CD8-positive, alpha-beta memory T cell (primary cell): ENCODE results near the gene ASAP2. TPM values are rescaled to one million over a fixed set of nuclear protein-coding genes. Genes with fewer than 3 reads are reported as not detected.
"Not testable (repeated sequence)": the region's sequence is repeated elsewhere in the genome, so short reads cannot be mapped to it uniquely, and the experiment has no call there.

Source experiments
- CTCF ChIA-PET: fragments of 350-600 bp; sonication (Branson Sonifier 250); formaldehyde crosslinking; loops from one replicate; lab custom pipeline; 2021; ENCODE audit warnings: antibody characterized with exemption; lab: Charles Lee
- POLR2A ChIA-PET: fragments of 350-600 bp; sonication (Branson Sonifier 250); formaldehyde crosslinking; loops from one replicate; lab custom pipeline; 2021; ENCODE audit warnings: antibody characterized with exemption; lab: Charles Lee
- DNase-seq, 5 donors: peaks; one replicate each; pipeline versions ENCODE4 v3.0.0 to v3.0.0-alpha.2; 2020 to 2022; ENCODE audit warnings: mixed read lengths in 1 of 5
- H3K27ac ChIP-seq: one replicate; pipeline ENCODE4 v1.7.0; 2013; ENCODE audit warnings: low read depth, mild to moderate bottlenecking, low read length, moderate library complexity
- H3K27me3 ChIP-seq: 2 replicates; pipeline ENCODE4 v1.7.0; 2013; ENCODE audit warnings: low read length, mild to moderate bottlenecking; ENCODE audit not compliant: insufficient read depth, poor library complexity, severe bottlenecking
- H3K36me3 ChIP-seq: 2 replicates; pipeline ENCODE4 v1.7.0; 2013; ENCODE audit warnings: mild to moderate bottlenecking, low read length, moderate library complexity; ENCODE audit not compliant: insufficient read depth
- H3K4me1 ChIP-seq: 2 replicates; pipeline ENCODE4 v1.7.0; 2013; ENCODE audit warnings: mild to moderate bottlenecking, low read length, moderate library complexity; ENCODE audit not compliant: insufficient read depth
- H3K4me3 ChIP-seq: 2 replicates; pipeline ENCODE4 v1.7.0; 2013; ENCODE audit warnings: mild to moderate bottlenecking, low read length
- H3K9me3 ChIP-seq: 2 replicates; pipeline ENCODE4 v1.7.0; 2013; ENCODE audit warnings: mild to moderate bottlenecking, low read length
- H3K27ac Mint-ChIP-seq, 8 donors: one replicate each; pipeline ENCODE4 v1.8.0; 2020 to 2021; ENCODE audit warnings: mixed read lengths in 8 of 8, mild to moderate bottlenecking in 6 of 8, inconsistent platforms in 3 of 8, moderate library complexity in 3 of 8
- H3K27me3 Mint-ChIP-seq, 2 donors: one replicate each; pipeline ENCODE4 v1.8.0; 2020 to 2021; ENCODE audit warnings: mixed read lengths in 2 of 2, mild to moderate bottlenecking in 1 of 2, moderate library complexity in 1 of 2
- H3K36me3 Mint-ChIP-seq, 3 donors: one replicate each; pipeline ENCODE4 v1.8.0; 2020 to 2021; ENCODE audit warnings: mixed read lengths in 3 of 3, inconsistent platforms in 1 of 3, mild to moderate bottlenecking in 1 of 3
- H3K4me1 Mint-ChIP-seq, 3 donors: one replicate each; pipeline ENCODE4 v1.8.0; 2020 to 2021; ENCODE audit warnings: mixed read lengths in 3 of 3, inconsistent platforms in 1 of 3, mild to moderate bottlenecking in 1 of 3
- H3K4me3 Mint-ChIP-seq, 7 donors: one replicate each; pipeline ENCODE4 v1.8.0; 2020 to 2021; ENCODE audit warnings: mixed read lengths in 7 of 7, mild to moderate bottlenecking in 6 of 7, moderate library complexity in 4 of 7, inconsistent platforms in 2 of 7
- H3K9me3 Mint-ChIP-seq, 5 donors: one replicate each; pipeline ENCODE4 v1.8.0; 2020 to 2022; ENCODE audit warnings: mixed read lengths in 5 of 5, mild to moderate bottlenecking in 3 of 5, moderate library complexity in 2 of 5, inconsistent platforms in 1 of 5
- polyA plus RNA-seq: library from polyadenylated mRNA; unstranded; fragments of 300-500 nt; fragmentation: Illumina TruSeq; gene quantifications from one replicate; pipeline ENCODE4 v1.2.3, GENCODE V29; 2021
- total RNA-seq, 2 experiments: library from RNA; stranded (reverse); gene quantifications; one replicate each; pipeline ENCODE4 v1.2.3, GENCODE V29; 2021

Gene ASAP2
- total and polyA plus RNA-seq, 3 experiments from 2014 or later, result 0.15 to 0.38 TPM; not detected in 1

DNA sequence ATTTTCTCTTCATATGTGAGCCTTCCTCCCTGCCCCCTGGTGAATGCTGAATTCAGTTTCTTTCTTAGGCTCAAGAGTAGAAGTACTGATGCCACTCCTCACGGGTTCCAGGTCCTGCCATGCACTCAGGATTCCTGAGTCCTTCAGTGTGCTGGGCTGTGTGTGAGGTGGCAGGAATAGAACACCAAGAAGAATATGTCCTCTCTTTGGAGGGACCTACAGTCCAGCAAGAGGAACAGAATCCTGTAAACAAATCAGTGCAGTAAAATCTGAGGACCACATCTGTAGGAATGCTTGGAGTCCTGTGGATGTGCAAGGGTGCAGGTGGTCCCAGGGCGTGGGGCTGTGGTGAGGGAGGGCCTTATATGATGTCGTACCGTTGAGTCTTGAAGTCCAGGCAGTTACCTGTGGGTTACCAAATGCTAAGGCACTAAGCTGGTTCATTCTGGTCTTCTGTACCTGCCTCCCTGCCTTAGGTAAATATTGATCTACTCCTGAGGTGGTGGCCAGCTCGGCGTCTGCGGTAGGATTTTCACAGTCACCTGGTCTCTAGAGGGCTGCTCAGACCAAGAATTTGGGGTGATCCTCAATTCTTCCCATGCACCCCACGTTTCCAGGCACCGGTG lies 5.5 kb downstream of the ASAP2 start:
- peaks cover 0 to 14% (median 6%) of the 10 kb centered on the region in 3 donors for H3K4me1 Mint-ChIP-seq
- H3K36me3 Mint-ChIP-seq, result no peaks in the 10 kb centered on the region
- Histone ChIP-seq H3K4me1 (no peaks in the 10 kb centered on the region), H3K36me3 (no peaks in the 10 kb centered on the region), H3K9me3 (no peaks in the 10 kb centered on the region), H3K27me3 (peaks cover 3% of the 10 kb centered on the region), H3K4me3 (no peak overlapping the region), H3K27ac (no peak overlapping the region)
- no peak for DNase-seq
- POLR2A ChIA-PET, result no interaction called here
- no peak overlapping the region for H3K4me3 Mint-ChIP-seq
- no peaks in the 10 kb centered on the region for H3K9me3 Mint-ChIP-seq
- CTCF ChIA-PET, result no interaction called here
- no peak overlapping the region for H3K27ac Mint-ChIP-seq
- peaks cover 25 to 58% of the 10 kb centered on the region in 2 donors for H3K27me3 Mint-ChIP-seq

- Histone ChIP-seq H3K27me3 (peaks cover 3% of the 10 kb centered on the region), H3K9me3 (no peaks in the 10 kb centered on the region), H3K36me3 (no peaks in the 10 kb centered on the region), H3K4me3 (no peak overlapping the region), H3K4me1 (no peaks in the 10 kb centered on the region), H3K27ac (no peak overlapping the region)
- H3K9me3 Mint-ChIP-seq, result no peaks in the 10 kb centered on the region
- peaks cover 23 to 60% of the 10 kb centered on the region in 2 donors for H3K27me3 Mint-ChIP-seq
- no peak overlapping the region for H3K27ac Mint-ChIP-seq
- CTCF ChIA-PET, result no interaction called here
- H3K36me3 Mint-ChIP-seq, result no peaks in the 10 kb centered on the region
- POLR2A ChIA-PET, result no interaction called here
- H3K4me3 Mint-ChIP-seq, result no peak overlapping the region
- H3K4me1 Mint-ChIP-seq, result peaks cover 0 to 11% (median 4%) of the 10 kb centered on the region in 3 donors
- no peak for DNase-seq
Observed at GRCh38 chr2:9212661-9213411, 6.2 kb downstream of the ASAP2 start.

GRCh38 chr2:9213477-9214051 lies 7.0 kb downstream of the ASAP2 start:
- Mint-ChIP-seq H3K27ac (no peak overlapping the region), H3K4me1 (peaks cover 0 to 6% (median 0%) of the 10 kb centered on the region in 3 donors), H3K4me3 (no peak overlapping the region), H3K9me3 (no peaks in the 10 kb centered on the region), H3K36me3 (no peaks in the 10 kb centered on the region), H3K27me3 (peaks cover 26 to 58% of the 10 kb centered on the region in 2 donors)
- Histone ChIP-seq H3K27me3 (peaks cover 3% of the 10 kb centered on the region), H3K4me3 (no peak overlapping the region), H3K36me3 (no peaks in the 10 kb centered on the region), H3K27ac (no peak overlapping the region), H3K4me1 (no peaks in the 10 kb centered on the region), H3K9me3 (no peaks in the 10 kb centered on the region)
- CTCF ChIA-PET, result no interaction called here
- DNase-seq, result no peak
- POLR2A ChIA-PET, result no interaction called here

DNA sequence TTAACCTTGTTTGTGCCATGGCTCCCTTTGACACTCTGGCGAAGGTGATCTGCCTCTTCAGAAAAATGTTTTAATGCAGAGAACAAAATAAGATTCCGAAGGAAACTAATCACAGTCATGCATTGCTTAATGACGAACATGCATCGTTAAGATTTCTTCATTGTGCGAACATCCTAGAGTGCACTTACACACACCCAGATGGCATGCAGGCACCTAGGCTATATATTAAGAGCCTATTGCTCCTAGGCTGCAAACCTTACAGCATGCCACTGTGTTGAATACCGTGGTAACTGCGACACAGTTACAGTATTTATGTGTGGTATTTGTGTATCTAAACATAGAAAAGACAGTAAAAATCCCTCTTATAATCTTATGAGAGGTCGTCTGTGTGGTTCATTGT lies 8.3 kb downstream of the ASAP2 start:
- H3K4me3 Mint-ChIP-seq, result no peak overlapping the region
- Histone ChIP-seq H3K27me3 (peaks cover 3% of the 10 kb centered on the region), H3K4me3 (no peak overlapping the region), H3K9me3 (no peaks in the 10 kb centered on the region), H3K27ac (no peak overlapping the region), H3K4me1 (no peaks in the 10 kb centered on the region), H3K36me3 (no peaks in the 10 kb centered on the region)
- ChIA-PET POLR2A (no interaction called here), CTCF (no interaction called here)
- no peak overlapping the region for H3K27ac Mint-ChIP-seq
- H3K36me3 Mint-ChIP-seq, result no peaks in the 10 kb centered on the region
- no peak for DNase-seq
- H3K4me1 Mint-ChIP-seq, result peaks cover 0 to 6% (median 0%) of the 10 kb centered on the region in 3 donors
- no peaks in the 10 kb centered on the region for H3K9me3 Mint-ChIP-seq
- peaks cover 28 to 53% of the 10 kb centered on the region in 2 donors for H3K27me3 Mint-ChIP-seq

- H3K4me1 ChIP-seq, result no peaks in the 10 kb centered on the region
- Mint-ChIP-seq H3K9me3 (no peaks in the 10 kb centered on the region), H3K27me3 (peaks cover 23 to 47% of the 10 kb centered on the region in 2 donors), H3K36me3 (no peaks in the 10 kb centered on the region), H3K4me1 (peaks cover 0 to 6% (median 0%) of the 10 kb centered on the region in 3 donors), H3K4me3 (no peak overlapping the region), H3K27ac (no peak overlapping the region)
- no peak overlapping the region for H3K4me3 ChIP-seq
- DNase-seq, result peak in 1 of 5 donors; percentile 16
- ChIA-PET CTCF (no interaction called here), POLR2A (no interaction called here)
- no peak overlapping the region for H3K27ac ChIP-seq
- H3K36me3 ChIP-seq, result no peaks in the 10 kb centered on the region
- H3K9me3 ChIP-seq, result no peaks in the 10 kb centered on the region
- H3K27me3 ChIP-seq, result peaks cover 3% of the 10 kb centered on the region
Observed at GRCh38 chr2:9215680-9216079, 9.1 kb downstream of the ASAP2 start.

- H3K36me3 Mint-ChIP-seq, H3K27ac Mint-ChIP-seq, H3K9me3 Mint-ChIP-seq, H3K4me3 ChIP-seq, H3K27ac ChIP-seq, H3K9me3 ChIP-seq, H3K4me3 Mint-ChIP-seq, H3K27me3 ChIP-seq, H3K4me1 Mint-ChIP-seq, H3K4me1 ChIP-seq, H3K36me3 ChIP-seq, CTCF ChIA-PET, DNase-seq, POLR2A ChIA-PET: not testable (repeated sequence)
- peaks cover 23 to 49% of the 10 kb centered on the region in 2 donors for H3K27me3 Mint-ChIP-seq
Observed at GRCh38 chr2:9216143-9216542, 9.5 kb downstream of the ASAP2 start.

DNA sequence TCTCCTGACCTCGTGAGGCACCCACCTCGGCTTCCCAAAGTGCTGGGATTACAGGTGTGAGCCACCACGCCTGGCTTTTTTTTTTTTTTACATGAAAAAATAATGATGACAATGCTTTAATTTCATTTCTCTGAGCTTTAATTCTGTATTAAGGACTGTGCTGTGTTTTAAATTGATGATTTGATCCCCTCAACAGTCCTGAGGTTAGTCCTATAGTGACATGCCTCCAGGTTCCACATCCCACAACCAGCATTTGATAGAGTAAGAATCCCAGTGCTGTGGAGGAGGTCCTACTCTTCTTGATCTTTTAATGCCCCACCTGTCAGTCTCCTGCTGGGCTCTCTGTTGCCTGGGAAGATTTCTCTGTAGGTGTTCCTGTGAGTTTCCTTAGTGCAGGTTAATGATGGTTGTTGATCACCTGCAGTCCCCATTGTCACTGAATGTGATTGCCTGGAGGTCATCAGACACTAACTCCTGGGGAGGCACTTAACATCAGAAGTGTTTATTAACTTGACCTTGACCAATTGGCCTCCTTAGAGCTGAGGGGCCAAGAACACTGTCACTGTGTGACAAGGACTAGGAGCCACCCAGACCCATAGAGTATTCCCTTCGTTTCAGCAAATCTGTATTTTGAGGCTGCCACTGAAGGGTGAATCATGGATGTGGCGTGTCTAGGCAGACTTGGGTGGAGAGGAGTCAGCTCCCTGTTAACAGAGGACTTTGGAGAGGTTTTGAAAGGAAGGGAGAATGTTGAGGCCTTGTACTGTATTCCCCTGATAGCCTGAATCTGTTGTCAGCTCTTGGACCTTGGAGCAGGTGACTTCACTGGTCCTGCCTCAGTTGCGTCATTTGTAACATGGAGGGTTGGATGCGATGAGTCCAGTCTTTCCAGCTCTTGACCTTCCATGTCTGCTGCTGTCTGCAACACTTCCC lies 11.5 kb downstream of the ASAP2 start:
- H3K4me3 ChIP-seq, result no peak overlapping the region
- H3K36me3 ChIP-seq, result no peaks in the 10 kb centered on the region
- H3K27ac ChIP-seq, result no peak overlapping the region
- H3K4me3 Mint-ChIP-seq, result no peak overlapping the region
- ChIA-PET POLR2A (no interaction called here), CTCF (interaction anchor here (1.5 kb wide), 1 partner anchor 13 kb away, joined by 4 read pairs; no protein-coding TSS in a partner anchor)
- H3K36me3 Mint-ChIP-seq, result no peaks in the 10 kb centered on the region
- H3K27me3 ChIP-seq, result no peaks in the 10 kb centered on the region
- H3K9me3 ChIP-seq, result no peaks in the 10 kb centered on the region
- peaks cover 14 to 39% of the 10 kb centered on the region in 2 donors for H3K27me3 Mint-ChIP-seq
- no peak overlapping the region for H3K27ac Mint-ChIP-seq
- peaks cover 0 to 2% (median 0%) of the 10 kb centered on the region in 5 donors for H3K9me3 Mint-ChIP-seq
- peaks cover 0 to 6% (median 0%) of the 10 kb centered on the region in 3 donors for H3K4me1 Mint-ChIP-seq
- DNase-seq, result no peak
- H3K4me1 ChIP-seq, result no peaks in the 10 kb centered on the region
